T-helper 2 cell treated with Interferon-gamma antibody and Interleukin-4, amounts not matched to agents 100 ng/mL and 5 ng/mL, for 36 hours (primary cell): ENCODE data around the gene GRIK4. TPM values are rescaled to one million over a fixed set of nuclear protein-coding genes. Genes with fewer than 3 reads are reported as not detected.
"Not testable (repeated sequence)": the region's sequence is repeated elsewhere in the genome, so short reads cannot be mapped to it uniquely, and the experiment has no call there.

Source experiments
- intact Hi-C: fragments of 100-400 bp; cut with micrococcal nuclease; formaldehyde crosslinking; loops from one replicate; pipeline ENCODE4 v1.15.1; 2023
- total RNA-seq: library from RNA; stranded (reverse); gene quantifications from 2 replicates; pipeline ENCODE4 v1.2.3, GENCODE V29; 2022

Gene GRIK4
- total RNA-seq, 1 donor from 2014 or later: not detected

DNA sequence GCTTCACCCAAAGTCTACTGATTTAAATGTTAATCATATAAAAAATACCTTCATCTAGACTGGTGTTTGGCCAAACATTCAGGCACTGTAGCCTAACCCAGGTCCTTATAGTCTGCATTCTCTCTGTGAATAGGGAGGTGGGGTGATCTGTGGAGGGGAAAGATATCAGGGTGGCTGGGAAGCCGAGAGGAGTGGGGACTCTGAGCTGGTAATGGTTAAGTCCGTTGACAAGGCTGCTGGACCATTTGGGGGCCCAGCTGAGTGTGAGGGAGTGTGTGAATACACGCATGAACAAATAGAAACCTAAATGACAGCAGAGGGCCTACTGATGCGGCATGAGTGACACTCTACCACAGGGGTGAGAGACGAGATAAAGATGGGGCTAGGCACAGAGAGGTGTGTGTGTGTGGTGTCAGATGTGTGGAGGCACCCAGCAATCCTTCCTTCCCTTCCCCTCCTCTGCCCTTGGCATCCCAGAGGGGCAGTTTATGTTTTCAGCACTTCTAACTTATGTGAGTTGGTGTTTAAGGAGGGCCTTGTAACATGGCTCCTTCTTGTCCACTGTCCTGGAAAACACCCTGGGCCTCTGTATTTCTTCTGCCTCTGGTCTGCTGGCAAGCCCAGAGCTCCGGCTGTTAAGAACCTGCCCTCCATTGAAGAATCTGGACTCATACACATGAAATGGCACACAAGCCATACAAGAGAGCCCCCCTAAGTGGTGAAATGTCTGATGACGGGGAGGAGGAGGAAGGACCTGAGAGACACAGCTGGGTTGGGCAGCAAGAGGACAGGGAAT lies 263.2 kb downstream of the GRIK4 start:
- intact Hi-C loops: no loop called here

DNA sequence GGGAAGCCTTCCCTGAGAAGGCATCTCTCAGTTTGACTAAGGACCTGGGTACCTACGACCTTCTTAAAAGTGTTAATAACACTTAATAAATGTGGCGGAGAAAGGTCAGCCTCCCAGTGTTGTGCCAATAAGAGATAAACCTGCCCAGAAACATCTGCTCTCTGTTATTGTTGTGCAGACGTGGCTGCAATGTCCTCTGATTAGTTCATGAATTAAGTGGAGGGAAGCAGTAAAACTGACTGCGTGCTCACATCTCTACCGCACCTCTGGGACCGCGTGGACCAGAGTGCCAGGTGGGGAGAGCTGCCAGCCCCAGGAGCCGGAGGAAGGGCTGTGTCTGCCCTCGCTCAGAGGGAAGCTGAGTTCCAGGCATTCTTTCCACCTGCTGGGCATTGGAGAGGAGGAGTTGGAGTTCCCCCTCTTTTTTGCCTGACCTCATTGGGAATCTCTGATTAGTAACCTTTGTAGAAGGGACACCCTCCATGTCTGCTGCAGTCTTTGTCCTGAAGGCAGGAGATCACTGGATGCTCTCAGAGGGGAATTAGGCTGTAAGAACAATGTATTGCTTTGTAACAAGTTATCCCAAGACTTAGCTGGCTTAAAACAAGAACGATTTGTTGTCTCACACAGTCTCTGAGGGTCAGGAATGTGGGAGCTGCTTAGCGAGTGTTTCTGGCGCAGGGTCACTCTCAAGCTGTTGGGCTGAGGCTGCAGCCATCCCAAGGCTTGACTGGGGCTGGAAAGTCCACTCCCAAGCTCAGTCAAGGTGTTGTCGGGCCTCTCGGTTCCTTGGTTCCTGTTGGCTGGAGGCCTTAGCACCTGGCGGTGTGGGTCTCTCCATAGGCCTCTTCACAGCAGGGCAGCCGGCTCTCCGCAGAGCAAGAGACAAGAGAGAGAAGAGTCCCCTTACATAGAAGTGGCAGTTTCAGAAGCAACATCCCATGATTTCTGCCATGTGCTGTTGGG lies 264.7 kb downstream of the GRIK4 start:
- intact Hi-C loops: no loop called here

DNA sequence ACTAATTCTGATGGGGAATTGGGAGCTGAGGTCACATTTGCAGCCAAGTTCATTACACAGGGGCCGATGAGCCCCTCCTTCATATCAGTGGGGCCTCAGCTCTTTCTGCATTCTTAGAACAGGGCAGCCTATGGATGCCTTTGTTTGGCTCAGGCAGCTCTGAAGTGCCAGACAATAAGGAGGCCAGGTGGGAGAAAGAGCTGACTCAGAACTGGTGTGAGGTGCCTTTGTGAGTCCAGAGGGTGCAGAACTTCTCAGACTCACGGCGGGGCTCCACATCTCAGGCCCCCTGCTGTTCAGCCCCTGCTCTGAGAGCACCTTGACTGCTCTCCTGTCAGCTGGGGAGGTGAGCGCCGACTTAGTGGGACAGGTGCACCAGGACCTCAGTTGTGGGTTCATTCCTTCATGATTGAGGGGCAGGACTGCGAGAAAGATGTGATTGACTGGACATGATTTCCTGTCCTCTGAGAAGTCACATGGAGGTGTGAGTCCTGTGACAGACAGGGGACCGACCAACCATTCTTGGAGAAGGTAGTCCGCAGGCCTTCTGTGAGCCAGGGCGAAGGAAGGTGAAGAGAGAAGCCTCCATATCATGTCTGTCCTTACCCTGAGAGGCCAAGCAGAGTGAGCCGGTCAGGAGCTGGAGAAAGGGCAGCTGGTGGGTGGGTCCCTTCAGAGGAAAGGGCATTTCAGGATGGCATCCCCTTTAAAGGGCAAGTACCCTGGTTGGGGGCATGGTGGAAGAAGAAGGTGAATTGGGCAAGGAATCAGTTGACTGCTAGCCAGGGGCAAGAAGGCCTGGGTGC lies 267.3 kb downstream of the GRIK4 start:
- intact Hi-C loops: no loop called here

DNA sequence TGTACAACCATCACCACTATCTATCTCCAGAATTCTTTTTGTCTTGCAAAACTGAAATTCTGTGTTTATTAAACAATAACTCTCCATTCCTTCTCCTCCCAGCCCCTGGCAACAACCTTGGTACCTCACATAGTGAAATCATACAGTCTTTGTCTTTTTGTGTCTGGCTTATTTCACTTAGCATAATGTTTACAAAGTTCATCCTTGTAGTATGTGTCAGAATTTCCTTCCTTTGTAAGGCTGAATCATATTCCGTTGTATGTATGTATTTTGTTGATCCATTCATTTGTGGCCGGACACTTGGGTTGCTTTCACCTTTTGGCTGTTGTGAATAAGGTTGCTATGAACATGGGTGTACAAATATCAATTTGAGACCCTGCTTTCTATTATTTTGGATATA lies 268.7 kb downstream of the GRIK4 start:
- intact Hi-C loops: no loop called here

DNA sequence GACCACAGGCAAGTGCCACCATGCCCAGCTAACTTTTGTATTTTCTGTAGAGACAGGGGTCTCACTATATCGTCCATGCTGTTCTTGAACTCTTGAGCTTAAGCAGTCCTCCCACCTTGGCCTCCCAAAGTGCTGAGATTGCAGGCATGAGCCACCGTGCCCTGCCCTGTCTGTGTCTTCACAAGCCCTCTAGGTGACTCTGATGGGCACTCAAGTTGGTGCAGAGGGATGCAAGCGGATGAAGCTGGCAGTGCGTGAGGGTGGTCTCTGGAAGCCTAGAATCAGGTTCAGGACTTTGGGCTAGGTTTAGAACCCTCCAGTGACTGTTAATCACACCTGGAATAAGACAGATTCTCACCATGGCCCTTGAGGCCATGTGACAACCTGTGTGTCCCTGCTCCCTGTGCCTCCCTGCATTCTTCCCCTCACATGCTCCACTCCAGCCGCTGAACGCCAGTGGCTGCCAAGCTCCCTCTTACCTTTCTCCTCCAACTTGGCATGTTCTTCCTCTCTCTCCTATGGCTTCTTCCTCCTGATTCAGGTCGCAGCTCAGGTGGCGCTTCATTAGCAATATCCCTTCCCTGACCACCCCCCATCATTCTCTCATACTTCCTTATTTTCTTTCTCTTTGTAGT lies 270.1 kb downstream of the GRIK4 start:
- intact Hi-C loops: no loop called here

DNA sequence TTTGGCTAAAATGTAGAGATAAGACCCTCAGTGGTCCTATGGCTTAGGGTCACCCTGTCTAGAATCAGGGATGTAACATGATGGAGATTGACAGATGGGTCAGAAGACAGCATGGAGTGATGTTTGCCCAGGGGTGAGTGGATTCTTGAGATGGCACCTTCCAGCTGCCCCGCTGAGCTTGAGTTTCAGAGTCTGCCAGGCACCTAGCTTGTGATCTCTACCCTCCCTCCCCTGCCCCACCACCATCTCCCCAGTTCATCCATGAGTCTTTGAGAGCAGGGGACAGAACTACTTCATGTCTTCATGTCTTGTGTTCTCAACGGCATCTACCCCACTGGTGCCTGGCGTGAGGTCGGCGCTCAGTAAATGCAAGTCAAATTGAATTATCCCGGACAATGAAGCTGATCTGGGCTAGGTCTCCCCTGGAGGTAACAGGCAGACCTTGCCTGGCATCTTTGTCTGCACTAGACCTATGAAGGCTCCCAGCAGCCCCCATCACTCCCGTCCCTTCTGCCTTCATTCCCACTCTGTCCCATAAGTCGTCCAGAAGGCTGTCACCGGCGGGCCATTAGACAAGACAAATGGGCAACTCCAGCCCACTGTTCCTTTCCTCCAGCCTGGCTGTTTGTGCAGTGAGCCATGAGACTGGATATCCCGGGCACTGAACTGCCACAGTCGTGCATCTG lies 273.2 kb downstream of the GRIK4 start:
- intact Hi-C loops: no loop called here

DNA sequence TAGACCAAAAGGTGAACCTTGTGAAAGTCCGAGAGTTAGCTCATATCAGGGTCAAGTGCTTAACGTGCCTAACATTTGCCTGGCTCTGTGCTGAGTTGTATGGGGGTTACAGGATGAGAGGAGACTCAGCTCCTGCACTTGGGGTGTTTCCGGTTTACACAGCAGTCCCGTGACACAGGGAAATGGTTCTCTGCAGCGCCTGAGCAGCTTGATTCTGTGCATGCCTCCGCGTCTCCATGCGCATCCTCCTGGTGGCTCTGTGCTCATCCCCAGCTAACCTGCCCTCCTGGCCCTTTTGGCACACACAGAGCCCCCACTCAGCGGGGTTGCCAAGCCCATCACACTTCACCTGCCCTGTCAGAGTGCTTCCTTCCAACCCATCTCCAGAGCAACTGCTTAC lies 274.0 kb downstream of the GRIK4 start:
- intact Hi-C loops: no loop called here

DNA sequence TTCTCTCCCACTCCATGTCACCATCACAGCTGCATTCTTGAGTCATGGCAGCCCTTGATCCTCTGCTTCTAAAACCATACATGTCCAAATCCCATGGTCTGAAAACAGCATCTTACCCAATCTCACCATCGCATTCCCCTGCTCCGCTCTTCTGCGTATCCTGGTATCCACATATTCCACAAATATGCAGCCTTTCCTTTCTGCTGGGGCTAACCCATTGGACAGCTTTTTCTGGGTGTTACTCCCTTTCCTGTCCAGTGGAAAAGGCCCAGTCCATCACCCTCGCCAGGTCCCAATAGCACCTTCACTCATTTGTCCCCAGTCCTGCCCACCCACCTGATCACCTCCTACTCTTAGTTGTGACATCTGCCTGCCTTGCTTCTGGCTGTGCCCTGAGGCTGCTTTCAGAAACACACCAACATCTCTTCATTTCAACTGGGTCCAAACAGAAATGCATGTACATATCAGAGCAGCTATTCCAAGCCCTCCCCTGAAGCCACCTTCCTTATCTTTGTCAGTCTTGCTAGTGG lies 274.7 kb downstream of the GRIK4 start:
- intact Hi-C loops: no loop called here

DNA sequence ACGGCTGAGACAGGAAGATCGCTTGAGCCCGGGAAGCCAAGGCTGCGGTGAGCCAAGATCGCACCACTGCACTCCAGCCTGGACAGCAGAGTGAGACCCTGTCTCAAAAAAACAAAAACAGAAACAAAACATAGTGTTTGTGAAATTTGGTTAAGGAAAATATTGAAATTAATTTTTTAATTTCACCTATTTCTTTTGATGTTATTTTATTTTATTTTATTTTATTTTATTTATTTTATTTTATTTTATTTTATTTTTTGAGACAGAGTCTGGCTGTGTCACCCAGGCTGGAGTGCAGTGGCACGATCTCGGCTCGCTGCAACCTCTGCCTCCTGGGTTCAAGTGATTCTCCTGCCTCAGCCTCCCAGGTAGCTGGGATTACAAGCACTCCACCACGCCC lies 275.7 kb downstream of the GRIK4 start:
- intact Hi-C loops: not testable (repeated sequence)

DNA sequence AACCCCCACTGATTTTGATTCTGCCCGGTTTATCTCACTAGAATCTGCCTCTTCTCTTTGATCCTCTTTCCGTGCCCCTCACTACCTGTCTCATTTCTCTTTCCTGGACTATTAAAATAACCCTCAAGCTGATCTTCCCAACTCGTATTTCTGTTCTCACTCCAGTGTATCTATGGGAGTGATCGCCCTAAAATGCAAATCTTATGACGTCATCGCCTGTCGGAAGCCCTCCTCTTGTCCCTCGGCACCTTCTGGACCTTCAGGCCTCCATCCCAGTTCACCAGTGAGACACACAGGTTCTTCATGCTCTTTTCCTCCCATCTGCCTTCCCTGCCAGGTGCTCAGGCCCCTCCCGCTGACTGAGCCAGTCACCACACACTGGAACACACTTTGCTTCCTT lies 277.8 kb downstream of the GRIK4 start:
- intact Hi-C loops: no loop called here

DNA sequence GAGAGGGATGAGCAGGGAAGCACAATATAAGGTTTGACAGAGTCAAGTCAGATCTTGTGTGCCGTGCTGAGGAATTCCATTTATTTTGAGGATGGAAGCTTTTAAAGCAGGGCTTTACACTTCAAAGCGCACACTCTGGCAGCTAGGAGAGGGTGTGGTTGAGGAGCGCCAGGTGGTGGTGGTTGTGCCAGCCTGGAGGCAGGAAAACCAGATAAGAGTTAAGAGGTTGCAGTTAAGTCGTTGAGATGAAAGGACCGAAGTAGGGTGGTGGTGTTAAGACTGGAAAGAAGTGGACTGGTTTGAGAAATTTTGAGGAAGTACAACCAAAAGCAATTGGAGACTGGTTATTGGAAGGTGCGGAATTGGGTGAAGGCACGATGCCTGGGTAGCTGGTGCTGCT lies 280.8 kb downstream of the GRIK4 start:
- intact Hi-C loops: no loop called here

DNA sequence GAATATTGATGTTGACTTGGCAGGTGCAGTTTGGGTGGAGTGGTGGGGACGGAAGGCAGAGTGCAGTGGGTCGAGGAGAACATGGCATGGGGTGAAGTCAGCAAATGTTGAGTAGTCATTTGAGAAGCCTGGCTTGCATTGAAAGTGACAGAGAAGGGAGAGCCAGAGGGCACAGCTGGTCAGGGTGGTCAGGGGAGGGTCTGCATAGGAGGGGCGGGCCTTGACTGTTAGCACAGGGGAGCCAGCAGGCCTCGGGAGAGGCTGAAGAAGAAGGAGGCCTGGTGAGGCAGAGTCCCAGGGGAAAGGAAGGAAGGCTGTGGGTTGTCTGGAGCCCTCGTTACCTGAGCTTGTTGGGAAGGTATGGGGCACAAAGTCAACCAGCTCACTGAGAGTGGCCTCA lies 281.6 kb downstream of the GRIK4 start:
- intact Hi-C loops: no loop called here

DNA sequence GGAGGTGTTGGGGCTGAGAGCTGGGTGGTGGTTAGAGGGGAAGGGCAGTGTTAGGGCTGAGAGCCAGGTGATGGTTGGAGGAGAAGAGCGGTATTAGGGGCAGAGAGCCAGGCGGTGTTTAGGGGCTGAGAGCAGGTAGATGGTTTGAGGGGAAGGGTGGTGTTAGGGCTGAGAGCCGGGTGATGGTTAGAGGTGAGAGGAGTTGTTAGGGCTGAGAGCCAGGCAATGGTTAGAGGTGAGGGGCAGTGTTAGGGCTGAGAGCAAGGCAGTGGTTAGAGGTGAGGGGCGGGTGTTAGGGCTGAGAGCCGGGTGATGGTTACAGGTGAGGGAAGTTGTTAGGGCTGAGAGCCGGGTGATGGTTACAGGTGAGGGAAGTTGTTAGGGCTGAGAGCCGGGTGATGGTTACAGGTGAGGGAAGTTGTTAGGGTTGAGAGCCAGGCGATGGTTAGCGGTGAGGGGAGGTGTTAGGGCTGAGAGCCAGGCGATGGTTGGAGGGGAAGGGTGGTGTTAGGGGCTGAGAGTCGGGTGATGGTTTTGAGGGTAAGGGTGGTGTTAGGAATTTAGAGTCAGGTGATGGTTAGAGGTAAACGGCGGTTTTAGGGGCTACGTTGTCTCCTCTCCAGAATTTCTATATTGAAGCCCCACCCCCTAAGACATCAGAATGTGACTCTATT lies 282.4 kb downstream of the GRIK4 start:
- intact Hi-C loops: no loop called here

DNA sequence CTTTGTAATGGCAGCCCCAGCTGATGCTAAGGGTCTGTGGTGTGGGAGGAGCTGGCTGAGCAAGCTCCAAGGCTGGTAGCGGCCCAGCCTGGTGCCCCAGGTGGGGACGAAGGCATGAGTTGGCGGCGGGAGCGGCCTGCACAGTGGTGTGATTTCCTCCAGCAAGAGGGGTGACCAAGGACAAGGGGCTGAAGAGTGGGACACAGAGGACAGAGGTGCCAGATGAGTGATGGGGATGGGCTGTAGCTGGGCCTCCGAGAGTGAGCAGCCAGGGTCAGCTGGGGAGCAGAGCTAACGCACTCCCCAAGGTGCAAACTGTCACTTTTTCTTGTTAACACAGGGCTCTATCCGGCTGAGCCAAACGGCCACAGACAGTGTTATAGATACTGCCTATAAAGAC lies 283.2 kb downstream of the GRIK4 start:
- intact Hi-C loops: no loop called here

DNA sequence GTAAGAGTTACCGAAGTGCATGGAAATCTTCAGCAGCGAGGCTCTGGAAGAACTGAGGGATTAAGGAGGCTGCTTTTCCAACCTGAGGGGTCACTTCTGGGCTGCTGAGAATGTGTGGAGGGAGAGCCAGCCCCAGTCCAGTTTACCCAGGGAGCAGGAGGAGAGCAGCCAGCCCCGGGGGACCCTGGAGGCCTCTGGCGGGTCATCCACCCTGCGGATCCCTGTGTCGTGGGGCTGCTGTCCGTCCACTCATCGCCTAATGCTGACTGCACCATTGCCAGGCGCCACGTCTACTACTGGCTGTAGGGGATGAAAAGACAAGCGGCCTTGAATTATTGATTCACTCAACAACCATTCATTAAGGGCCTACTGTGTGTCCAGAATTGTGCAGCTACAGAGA lies 283.6 kb downstream of the GRIK4 start:
- intact Hi-C loops: no loop called here

DNA sequence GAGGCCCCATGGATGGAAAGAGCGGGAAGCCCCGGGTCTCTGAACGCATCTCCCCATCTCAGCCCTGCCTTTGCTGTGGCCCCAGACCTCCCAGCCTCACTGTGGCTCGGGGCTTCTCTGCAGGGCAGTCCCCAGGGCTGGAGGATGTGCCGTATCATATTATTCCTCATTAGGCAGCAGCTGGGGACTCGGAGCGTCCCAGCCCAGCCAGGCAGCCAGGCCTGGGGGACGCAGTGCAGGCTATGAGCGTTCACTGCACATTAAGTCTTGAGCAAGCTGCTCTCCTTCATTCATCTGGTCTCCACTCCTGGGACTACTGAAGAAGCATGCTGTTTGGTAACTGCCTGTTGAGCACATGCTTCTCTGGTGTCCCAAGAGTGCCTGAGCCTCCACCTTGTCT lies 285.6 kb downstream of the GRIK4 start:
- intact Hi-C loops: no loop called here

DNA sequence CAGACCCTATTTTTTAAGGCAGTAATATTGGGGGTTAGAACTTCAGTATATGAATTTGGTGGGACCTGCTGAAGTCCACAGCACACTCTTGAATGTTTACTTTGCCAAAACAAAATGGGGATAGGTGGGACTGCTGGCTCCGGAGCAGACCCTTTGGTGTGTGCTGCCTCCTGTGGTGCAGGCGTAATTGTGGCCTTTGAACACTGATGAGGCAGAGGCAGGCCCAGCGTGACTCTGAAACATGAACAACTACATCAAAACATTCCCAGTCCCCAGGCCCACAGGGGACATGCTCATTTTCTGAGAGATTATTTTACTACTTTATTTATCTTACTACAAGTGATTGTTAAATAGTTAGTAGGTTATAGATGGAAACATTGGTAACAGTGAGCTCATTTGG lies 287.3 kb downstream of the GRIK4 start:
- intact Hi-C loops: no loop called here

DNA sequence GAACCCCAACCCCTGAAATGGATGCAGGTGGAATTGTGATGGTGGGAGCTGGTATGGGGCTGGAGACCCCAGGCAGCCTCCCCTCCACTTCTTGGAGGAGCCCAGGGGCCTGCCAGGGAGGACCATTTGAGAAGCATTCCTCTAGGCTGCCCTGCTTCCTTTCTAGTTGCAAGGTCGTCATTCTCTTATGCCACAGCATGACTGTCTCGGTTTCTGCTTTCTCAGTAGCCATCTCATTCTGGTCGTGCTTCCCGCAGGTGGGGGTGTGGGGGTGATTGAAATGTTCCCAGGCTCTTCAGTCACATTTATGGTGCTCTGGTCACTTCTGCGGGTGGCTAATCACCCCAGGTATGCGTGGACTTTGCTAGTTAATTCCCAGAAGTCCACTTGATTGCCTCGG lies 288.7 kb downstream of the GRIK4 start:
- intact Hi-C loops: no loop called here

DNA sequence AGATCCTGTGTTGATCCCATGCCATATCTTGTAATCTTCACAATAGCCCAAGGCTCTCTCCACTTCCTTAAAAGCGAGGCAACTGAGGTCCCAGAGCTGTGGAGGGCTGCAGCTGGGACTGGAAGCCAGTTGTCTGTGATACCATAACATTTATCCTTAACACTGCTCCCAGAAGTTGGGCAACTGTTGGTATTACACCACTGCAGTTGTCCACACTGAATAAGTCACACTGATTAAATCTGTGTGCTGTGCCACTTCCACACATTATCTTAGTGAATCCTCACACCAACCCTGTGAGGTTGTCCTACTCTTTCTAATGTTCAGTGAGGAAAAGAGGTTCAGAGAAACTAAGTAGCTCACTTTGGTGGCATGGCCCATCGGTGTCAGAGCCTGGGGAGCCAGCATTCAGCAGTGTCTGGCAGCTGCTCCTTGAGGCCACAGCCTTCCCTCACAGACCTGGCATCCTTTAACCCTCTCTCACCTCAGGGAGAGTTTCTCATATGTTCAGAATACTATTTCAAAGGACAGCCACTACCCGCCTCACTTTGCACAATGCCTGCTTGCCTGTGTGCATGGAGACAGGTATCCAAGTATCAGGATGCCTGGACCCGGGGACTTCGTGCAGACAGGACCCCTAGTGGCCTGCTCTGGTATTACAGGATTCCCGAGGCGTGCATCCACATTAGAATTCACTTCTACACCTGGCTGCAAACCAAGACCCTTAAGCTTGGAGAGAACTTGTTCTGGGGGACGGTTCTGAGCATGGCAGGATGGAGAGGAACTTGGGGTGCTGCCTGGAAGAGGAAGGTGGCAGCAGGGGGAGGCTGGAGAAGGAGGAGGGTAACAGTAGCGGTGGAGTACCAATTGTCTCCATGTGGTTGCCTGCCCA lies 290.5 kb downstream of the GRIK4 start:
- intact Hi-C loops: no loop called here
